ENCODE data around the gene APOH.

Gene APOH

GRCh38 chr17:66240630-66241029 lies 11.4 kb upstream of the APOH start:
- no peak for DNase-seq (ENCODE audit: low read depth, low spot score)
- no peak overlapping the region for H3K4me3 ChIP-seq (ENCODE audit: low read length)

- no peak overlapping the region for H3K4me3 ChIP-seq (ENCODE audit: low read length)
- no peak for DNase-seq (ENCODE audit: low read depth, low spot score)
Measured at GRCh38 chr17:66240013-66240412, 10.8 kb upstream of the APOH start.

- no peak for DNase-seq (ENCODE audit: low read depth, low spot score)
- H3K4me3 ChIP-seq (ENCODE audit: low read length): no peak overlapping the region
Measured at GRCh38 chr17:66235377-66235994, 6.3 kb upstream of the APOH start.

- DNase-seq (ENCODE audit: low read depth, low spot score): no peak
- H3K4me3 ChIP-seq (ENCODE audit: low read length): no peak overlapping the region
Measured at GRCh38 chr17:66234611-66235010, 5.4 kb upstream of the APOH start.

GRCh38 chr17:66233023-66233753 lies 4.0 kb upstream of the APOH start:
- no peak for DNase-seq (ENCODE audit: low read depth, low spot score)
- H3K4me3 ChIP-seq (ENCODE audit: low read length): no peak overlapping the region

GRCh38 chr17:66230922-66231591 lies 1.8 kb upstream of the APOH start:
- no peak overlapping the region for H3K4me3 ChIP-seq (ENCODE audit: low read length)
- no peak for DNase-seq (ENCODE audit: low read depth, low spot score)

- H3K4me3 ChIP-seq (ENCODE audit: low read length): no peak overlapping the region
- no peak for DNase-seq (ENCODE audit: low read depth, low spot score)
Measured at GRCh38 chr17:66229783-66230538, 746 bp upstream of the APOH start.

- H3K4me3 ChIP-seq (ENCODE audit: low read length): no peak overlapping the region
- DNase-seq (ENCODE audit: low read depth, low spot score): no peak
Measured at GRCh38 chr17:66227212-66228045, 1.8 kb downstream of the APOH start.

GRCh38 chr17:66222798-66223350 lies 6.3 kb downstream of the APOH start:
- H3K4me3 ChIP-seq (ENCODE audit: low read length): no peak overlapping the region
- DNase-seq (ENCODE audit: low read depth, low spot score): no peak

- H3K4me3 ChIP-seq (ENCODE audit: low read length): no peak overlapping the region
- no peak for DNase-seq (ENCODE audit: low read depth, low spot score)
Measured at GRCh38 chr17:66221755-66222530, 7.3 kb downstream of the APOH start.

GRCh38 chr17:66221343-66221742 lies 7.9 kb downstream of the APOH start:
- no peak for DNase-seq (ENCODE audit: low read depth, low spot score)

GRCh38 chr17:66220079-66220835 lies 9.0 kb downstream of the APOH start:
- no peak overlapping the region for H3K4me3 ChIP-seq (ENCODE audit: low read length)
- DNase-seq (ENCODE audit: low read depth, low spot score): no peak

More at GRCh38 chr17:66221343-66221742, 7.9 kb downstream of the APOH start:
- no peak overlapping the region for H3K4me3 ChIP-seq (ENCODE audit: low read length)

- no peak for DNase-seq (ENCODE audit: low read depth, low spot score)
- no peak overlapping the region for H3K4me3 ChIP-seq (ENCODE audit: low read length)
Measured at GRCh38 chr17:66215529-66215911, 13.7 kb downstream of the APOH start.

- no peak for DNase-seq (ENCODE audit: low read depth, low spot score)
- H3K4me3 ChIP-seq (ENCODE audit: low read length): no peak overlapping the region
Measured at GRCh38 chr17:66214884-66215528, 14.2 kb downstream of the APOH start.

GRCh38 chr17:66211047-66211810 lies 18.0 kb downstream of the APOH start:
- DNase-seq (ENCODE audit: low read depth, low spot score): no peak
- no peak overlapping the region for H3K4me3 ChIP-seq (ENCODE audit: low read length)

GRCh38 chr17:66210208-66210574 lies 19.0 kb downstream of the APOH start:
- DNase-seq (ENCODE audit: low read depth, low spot score): no peak
- H3K4me3 ChIP-seq (ENCODE audit: low read length): no peak overlapping the region
